CD4-positive, alpha-beta T cell (primary cell): ENCODE results near the gene ANKRD13D. TPM values are rescaled to one million over a fixed set of nuclear protein-coding genes. Genes with fewer than 3 reads are reported as not detected.

Source experiments
- ATAC-seq: fragments of 200-7000 bp; cut with Tn5 transposase; one replicate; pipeline ENCODE4 v1.10.0; 2022; ENCODE audit warnings: mild to moderate bottlenecking; ENCODE audit not compliant: poor library complexity
- CTCF ChIA-PET: fragments of 350-600 bp; sonication (Branson Sonifier 250); formaldehyde crosslinking; loops from one replicate; lab custom pipeline; 2021; ENCODE audit warnings: antibody characterized with exemption, inconsistent platforms; lab: Charles Lee
- POLR2A ChIA-PET: fragments of 350-600 bp; sonication (Branson Sonifier 250); formaldehyde crosslinking; loops from one replicate; lab custom pipeline; 2021; ENCODE audit warnings: antibody characterized with exemption, inconsistent platforms; lab: Charles Lee
- DNase-seq, 14 experiments: peaks; one replicate each; pipeline ENCODE4 v3.0.0-alpha.2; 2013 to 2020; ENCODE audit warnings: mixed read lengths in 2 of 14
- H3K27ac ChIP-seq, 2 donors: one replicate each; pipeline versions ENCODE4 v1.5.1 to v1.7.0; 2013; ENCODE audit warnings: low read length in 2 of 2, low read depth in 1 of 2, mild to moderate bottlenecking in 1 of 2
- H3K27me3 ChIP-seq, 2 experiments: 1 replicate in 1 of 2; 2 replicates in 1 of 2; pipeline versions ENCODE4 v1.6.1 to v1.7.0; 2013; ENCODE audit warnings: low read length in 2 of 2, control low read depth in 1 of 2, mild to moderate bottlenecking in 1 of 2, moderate library complexity in 1 of 2; ENCODE audit not compliant: insufficient read depth in 2 of 2, control insufficient read depth in 1 of 2
- H3K36me3 ChIP-seq: one replicate; pipeline ENCODE4 v1.6.1; 2013; ENCODE audit warnings: low read length, control low read depth; ENCODE audit not compliant: insufficient read depth
- H3K4me1 ChIP-seq: one replicate; pipeline ENCODE4 v1.6.1; 2013; ENCODE audit warnings: low read length, control low read depth; ENCODE audit not compliant: insufficient read depth
- H3K4me3 ChIP-seq: one replicate; pipeline ENCODE4 v1.5.1; 2013; ENCODE audit warnings: mild to moderate bottlenecking, low read length, moderate library complexity
- H3K9me3 ChIP-seq, 2 experiments: 1 replicate in 1 of 2; 2 replicates in 1 of 2; pipeline versions ENCODE4 v1.6.1 to v1.7.0; 2013; ENCODE audit warnings: low read length in 2 of 2, mild to moderate bottlenecking in 2 of 2, control low read depth in 1 of 2, moderate library complexity in 1 of 2; ENCODE audit not compliant: control insufficient read depth in 1 of 2, insufficient read depth in 1 of 2
- H3K27ac Mint-ChIP-seq: one replicate; pipeline ENCODE4 v1.8.0; 2020; ENCODE audit warnings: mixed read lengths
- H3K27me3 Mint-ChIP-seq: one replicate; pipeline ENCODE4 v1.8.0; 2021; ENCODE audit warnings: mixed read lengths
- H3K36me3 Mint-ChIP-seq: one replicate; pipeline ENCODE4 v1.8.0; 2021; ENCODE audit warnings: low read depth, mixed read lengths
- H3K4me1 Mint-ChIP-seq: one replicate; pipeline ENCODE4 v1.8.0; 2021; ENCODE audit warnings: low read depth, mixed read lengths
- H3K4me3 Mint-ChIP-seq: one replicate; pipeline ENCODE4 v1.8.0; 2020; ENCODE audit warnings: mild to moderate bottlenecking, mixed read lengths
- H3K9me3 Mint-ChIP-seq: one replicate; pipeline ENCODE4 v1.8.0; 2020; ENCODE audit warnings: mixed read lengths
- intact Hi-C, 2 experiments: fragments of 100-400 bp; cut with DNase I in 1 of 2; cut with micrococcal nuclease in 1 of 2; formaldehyde crosslinking; loops; one replicate each; pipeline versions ENCODE4 v1.15.1 to v1.9.0; 2023 to 2025; cut with DNase I, micrococcal nuclease
- total RNA-seq, 174 experiments: library from RNA in 2 of 174; stranded (reverse) in 2 of 174; gene quantifications; one replicate each; pipeline ENCODE4 v1.2.3 and lab custom pipeline; 2021 to 2026
- TF ChIP-seq, protein P1 (sequence below): fragments of 200-600 bp; IDR thresholded peaks from one replicate; pipeline ENCODE4 v1.8.0; 2022; ENCODE audit warnings: antibody characterized with exemption, mild to moderate bottlenecking

Gene ANKRD13D
- total RNA-seq, 2 experiments from 2014 or later, result 160 to 161 TPM

DNA sequence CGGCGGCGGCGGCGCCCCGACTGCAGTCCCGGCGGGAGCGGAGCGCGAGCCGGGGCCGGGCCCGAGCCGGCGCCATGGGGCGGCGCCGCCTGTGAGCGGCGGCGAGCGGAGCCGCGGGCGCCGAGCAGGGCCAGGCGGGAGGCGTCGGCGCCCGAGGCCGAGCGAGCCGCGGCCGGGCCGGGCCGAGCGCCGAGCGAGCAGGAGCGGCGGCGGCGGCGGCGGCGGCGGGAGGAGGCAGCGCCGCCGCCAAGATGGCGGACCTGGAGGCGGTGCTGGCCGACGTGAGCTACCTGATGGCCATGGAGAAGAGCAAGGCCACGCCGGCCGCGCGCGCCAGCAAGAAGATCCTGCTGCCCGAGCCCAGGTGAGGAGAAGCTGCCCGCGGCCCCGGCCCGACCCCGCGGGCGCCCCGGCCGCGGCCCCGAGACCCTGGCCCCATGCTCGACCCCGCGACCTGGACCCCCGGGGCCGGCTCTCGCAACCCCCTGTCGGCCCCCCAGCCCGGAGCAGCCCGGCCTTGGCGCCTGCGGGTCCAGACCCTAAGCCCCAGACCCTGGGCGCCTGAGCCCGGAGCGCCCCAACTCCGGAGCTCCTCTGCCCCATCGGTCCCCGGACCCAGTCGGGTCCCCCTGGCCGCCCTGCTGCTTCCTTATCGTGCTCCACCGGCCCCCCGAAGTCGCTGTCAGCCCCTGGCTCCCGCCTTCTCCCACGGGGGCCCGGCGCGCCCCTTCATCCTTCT lies 22.5 kb upstream of the ANKRD13D start, which contains the start of gene GRK2:
Gene GRK2 (plus strand): TSS at position 25 of the 739 bp plus-strand sequence. CDS start 227 bp downstream, at position 252.
- Mint-ChIP-seq H3K4me1 (peaks cover 77% of the 10 kb centered on the region), H3K27me3 (no peaks in the 10 kb centered on the region), H3K27ac (peak within 1 kb of the TSS; percentile 90), H3K36me3 (peaks cover 49% of the 10 kb centered on the region), H3K4me3 (peak within 1 kb of the TSS; percentile 98), H3K9me3 (no peaks in the 10 kb centered on the region)
- CTCF ChIA-PET, result interaction anchor here (1.2 to 6.7 kb wide), 6 partner anchors 14 to 85 kb away, joined by 3 to 64 read pairs (median 6); partner anchors contain the start of gene ANKRD13D
- intact Hi-C loops, result loop anchor here (1.0 kb wide), 3 partner anchors 11 to 51 kb away; no protein-coding TSS in a partner anchor
- peak in 8 of 14 experiments; percentile 19 to 83 (median 52) for DNase-seq
- Histone ChIP-seq H3K4me1 (peaks cover 72% of the 10 kb centered on the region), H3K27me3 (no peaks in the 10 kb centered on the region), H3K36me3 (peaks cover 21% of the 10 kb centered on the region), H3K4me3 (peak within 1 kb of the TSS; percentile 96), H3K9me3 (no peaks in the 10 kb centered on the region), H3K27ac (peak within 1 kb of the TSS; percentile 69 to 90)
- POLR2A ChIA-PET, result interaction anchor here (0.7 to 8.8 kb wide), 10 partner anchors 11 to 87 kb away, joined by 3 to 188 read pairs (median 14); partner anchors contain the start of genes ANKRD13D, POLD4 and SSH3
- TF ChIP-seq, protein P1, sequence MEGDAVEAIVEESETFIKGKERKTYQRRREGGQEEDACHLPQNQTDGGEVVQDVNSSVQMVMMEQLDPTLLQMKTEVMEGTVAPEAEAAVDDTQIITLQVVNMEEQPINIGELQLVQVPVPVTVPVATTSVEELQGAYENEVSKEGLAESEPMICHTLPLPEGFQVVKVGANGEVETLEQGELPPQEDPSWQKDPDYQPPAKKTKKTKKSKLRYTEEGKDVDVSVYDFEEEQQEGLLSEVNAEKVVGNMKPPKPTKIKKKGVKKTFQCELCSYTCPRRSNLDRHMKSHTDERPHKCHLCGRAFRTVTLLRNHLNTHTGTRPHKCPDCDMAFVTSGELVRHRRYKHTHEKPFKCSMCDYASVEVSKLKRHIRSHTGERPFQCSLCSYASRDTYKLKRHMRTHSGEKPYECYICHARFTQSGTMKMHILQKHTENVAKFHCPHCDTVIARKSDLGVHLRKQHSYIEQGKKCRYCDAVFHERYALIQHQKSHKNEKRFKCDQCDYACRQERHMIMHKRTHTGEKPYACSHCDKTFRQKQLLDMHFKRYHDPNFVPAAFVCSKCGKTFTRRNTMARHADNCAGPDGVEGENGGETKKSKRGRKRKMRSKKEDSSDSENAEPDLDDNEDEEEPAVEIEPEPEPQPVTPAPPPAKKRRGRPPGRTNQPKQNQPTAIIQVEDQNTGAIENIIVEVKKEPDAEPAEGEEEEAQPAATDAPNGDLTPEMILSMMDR, result no peak
- peak; percentile 23 for ATAC-seq

DNA sequence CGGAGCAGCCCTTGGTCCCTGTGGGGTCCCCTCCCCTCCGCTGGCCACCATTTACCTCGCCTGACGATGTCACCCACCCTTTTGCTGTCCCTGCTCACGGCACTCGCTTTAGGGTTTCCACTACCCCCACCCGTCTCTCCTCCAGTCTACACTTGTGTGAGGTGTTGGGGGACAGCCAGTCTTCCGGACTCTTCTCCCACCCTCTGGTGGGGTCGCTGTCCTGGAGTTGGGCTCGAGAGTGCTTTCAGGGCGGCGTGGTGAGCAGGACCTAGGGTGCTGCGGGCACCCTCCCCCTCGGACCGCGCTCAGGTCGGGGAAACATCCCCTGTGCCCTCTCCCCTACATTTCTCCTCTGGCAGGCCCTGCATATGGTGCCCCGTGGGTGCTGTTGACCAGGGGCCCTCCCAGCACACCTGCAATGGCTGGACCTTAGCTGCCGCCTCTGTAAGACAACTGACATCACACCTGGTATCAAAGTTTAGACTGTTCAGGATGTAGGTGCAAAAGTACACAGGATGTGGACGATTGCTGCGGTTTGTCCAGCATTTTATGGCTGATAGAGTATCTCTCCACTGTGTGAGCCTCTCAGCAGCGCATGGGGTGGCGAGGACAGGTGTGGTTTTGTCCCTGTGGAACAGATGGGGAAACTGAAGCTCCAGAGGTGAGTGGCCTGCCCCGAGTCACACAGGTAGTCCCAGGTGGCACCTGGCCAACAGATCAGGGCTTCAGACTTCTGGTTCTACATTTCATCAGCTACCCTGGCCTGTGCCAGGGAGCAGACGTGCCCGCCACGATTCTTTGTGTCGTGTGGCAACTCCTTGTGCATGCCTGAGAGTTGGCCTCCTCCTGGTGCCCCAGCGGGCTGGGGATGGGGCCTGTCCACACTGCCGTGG lies 21.7 kb upstream of the ANKRD13D start:
- CTCF ChIA-PET, result interaction anchor here (1.0 to 6.7 kb wide), 10 partner anchors 10 to 134 kb away, joined by 3 to 64 read pairs (median 4); partner anchors contain the start of genes ANKRD13D and PPP1CA
- Histone ChIP-seq H3K27me3 (no peaks in the 10 kb centered on the region), H3K4me3 (peak overlapping the region; percentile 96), H3K36me3 (peaks cover 30% of the 10 kb centered on the region), H3K27ac (peak overlapping the region; percentile 69 to 90), H3K9me3 (no peaks in the 10 kb centered on the region), H3K4me1 (peaks cover 72% of the 10 kb centered on the region)
- peak overlapping the region; percentile 98 for H3K4me3 Mint-ChIP-seq
- TF ChIP-seq, protein P1, result no peak
- intact Hi-C loops, result loop anchor here (1.0 kb wide), 2 partner anchors 10 to 21 kb away; no protein-coding TSS in a partner anchor
- peak in 7 of 14 experiments; percentile 25 to 78 (median 52) for DNase-seq
- no peaks in the 10 kb centered on the region for H3K9me3 Mint-ChIP-seq
- H3K4me1 Mint-ChIP-seq, result peaks cover 77% of the 10 kb centered on the region
- POLR2A ChIA-PET, result interaction anchor here (0.7 to 8.8 kb wide), 16 partner anchors 9 to 134 kb away, joined by 3 to 188 read pairs (median 6); partner anchors contain the start of genes ANKRD13D, POLD4, PPP1CA and SSH3
- ATAC-seq, result no peak
- H3K27ac Mint-ChIP-seq, result peak overlapping the region; percentile 90
- peaks cover 56% of the 10 kb centered on the region for H3K36me3 Mint-ChIP-seq
- no peaks in the 10 kb centered on the region for H3K27me3 Mint-ChIP-seq
